Cardiac fibroblast (primary cell): ENCODE measurements around the gene IMPA2.

ENCODE experiments used
- DNase-seq, 2 donors: peaks; one replicate each; pipeline versions ENCODE4 v3.0.0 to v3.0.0-alpha.2; 2010; ENCODE audit warnings: low read depth in 2 of 2
- H3K4me3 ChIP-seq, 2 donors: replicated peaks in 1 of 2; 1 replicate in 1 of 2; 2 replicates in 1 of 2; pipeline ENCODE4 v1.5.1; 2011; ENCODE audit warnings: low read depth in 2 of 2, low read length in 2 of 2, mild to moderate bottlenecking in 2 of 2, moderate library complexity in 1 of 2
- TF ChIP-seq, protein P1 (sequence below): IDR thresholded peaks from one replicate; pipeline ENCODE4 v1.5.1; 2011; ENCODE audit warnings: low read depth, mild to moderate bottlenecking, low read length, inconsistent platforms

Gene IMPA2

GRCh38 chr18:11999429-11999828, 18.1 kb downstream of the IMPA2 start:
- H3K4me3 ChIP-seq: no peak overlapping the region
- TF ChIP-seq, protein P1, sequence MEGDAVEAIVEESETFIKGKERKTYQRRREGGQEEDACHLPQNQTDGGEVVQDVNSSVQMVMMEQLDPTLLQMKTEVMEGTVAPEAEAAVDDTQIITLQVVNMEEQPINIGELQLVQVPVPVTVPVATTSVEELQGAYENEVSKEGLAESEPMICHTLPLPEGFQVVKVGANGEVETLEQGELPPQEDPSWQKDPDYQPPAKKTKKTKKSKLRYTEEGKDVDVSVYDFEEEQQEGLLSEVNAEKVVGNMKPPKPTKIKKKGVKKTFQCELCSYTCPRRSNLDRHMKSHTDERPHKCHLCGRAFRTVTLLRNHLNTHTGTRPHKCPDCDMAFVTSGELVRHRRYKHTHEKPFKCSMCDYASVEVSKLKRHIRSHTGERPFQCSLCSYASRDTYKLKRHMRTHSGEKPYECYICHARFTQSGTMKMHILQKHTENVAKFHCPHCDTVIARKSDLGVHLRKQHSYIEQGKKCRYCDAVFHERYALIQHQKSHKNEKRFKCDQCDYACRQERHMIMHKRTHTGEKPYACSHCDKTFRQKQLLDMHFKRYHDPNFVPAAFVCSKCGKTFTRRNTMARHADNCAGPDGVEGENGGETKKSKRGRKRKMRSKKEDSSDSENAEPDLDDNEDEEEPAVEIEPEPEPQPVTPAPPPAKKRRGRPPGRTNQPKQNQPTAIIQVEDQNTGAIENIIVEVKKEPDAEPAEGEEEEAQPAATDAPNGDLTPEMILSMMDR: no peak
- no peak for DNase-seq

DNA sequence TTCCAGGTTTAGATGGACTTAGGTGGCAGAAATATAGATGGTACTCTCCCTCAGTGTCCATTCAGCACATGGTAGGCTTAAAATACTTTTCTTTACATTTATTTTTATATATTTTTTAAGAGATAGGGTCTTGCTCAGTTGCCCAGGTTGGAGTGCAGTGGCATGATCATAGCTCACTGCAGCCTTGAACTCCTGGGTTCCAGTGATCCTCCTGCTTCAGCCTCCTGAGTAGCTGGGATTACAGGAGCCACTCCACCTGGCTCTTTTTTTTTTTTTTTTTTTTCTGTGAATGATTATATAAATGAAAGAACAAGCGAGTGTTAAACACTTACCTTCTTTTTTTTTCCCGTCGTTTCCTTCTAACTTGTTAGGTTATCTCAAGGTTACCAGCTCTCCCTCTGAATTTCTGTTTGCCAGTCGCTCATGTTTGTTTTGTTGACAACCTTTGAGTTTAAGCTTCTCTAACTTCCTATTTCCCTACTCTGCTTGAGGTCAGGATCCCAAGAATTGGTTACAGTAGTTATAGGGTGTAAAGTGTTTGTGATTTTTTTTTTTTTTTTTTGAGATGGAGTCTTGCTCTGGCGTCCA, 18.9 kb downstream of the IMPA2 start:
- no peak for DNase-seq
- TF ChIP-seq, protein P1: no peak
- H3K4me3 ChIP-seq: no peak overlapping the region

- TF ChIP-seq, protein P1: no peak
Measured at GRCh38 chr18:12001421-12001820, 20.1 kb downstream of the IMPA2 start.

DNA sequence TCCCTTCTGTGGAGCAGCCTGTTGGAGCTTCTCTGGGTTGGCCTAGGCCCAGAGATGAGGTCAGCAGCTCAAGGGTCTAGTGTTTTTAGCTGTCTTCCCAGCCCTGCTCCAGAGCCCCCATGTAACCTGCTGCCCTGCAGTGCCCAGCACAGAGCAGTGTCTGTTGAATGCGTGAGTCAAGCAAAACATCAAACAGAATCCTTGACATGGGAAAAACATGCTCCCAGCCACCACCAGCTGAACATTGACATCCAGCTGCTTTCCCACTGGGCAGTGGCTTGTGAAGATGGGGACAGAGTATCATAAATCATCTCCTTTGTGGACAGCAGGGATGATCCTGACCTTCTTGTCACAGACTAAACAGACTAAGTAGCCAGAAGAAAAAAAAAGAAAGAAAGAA, 22.6 kb downstream of the IMPA2 start:
- TF ChIP-seq, protein P1: no peak

More at GRCh38 chr18:12001421-12001820, 20.1 kb downstream of the IMPA2 start:
- H3K4me3 ChIP-seq: no peak overlapping the region
- DNase-seq: no peak

DNA sequence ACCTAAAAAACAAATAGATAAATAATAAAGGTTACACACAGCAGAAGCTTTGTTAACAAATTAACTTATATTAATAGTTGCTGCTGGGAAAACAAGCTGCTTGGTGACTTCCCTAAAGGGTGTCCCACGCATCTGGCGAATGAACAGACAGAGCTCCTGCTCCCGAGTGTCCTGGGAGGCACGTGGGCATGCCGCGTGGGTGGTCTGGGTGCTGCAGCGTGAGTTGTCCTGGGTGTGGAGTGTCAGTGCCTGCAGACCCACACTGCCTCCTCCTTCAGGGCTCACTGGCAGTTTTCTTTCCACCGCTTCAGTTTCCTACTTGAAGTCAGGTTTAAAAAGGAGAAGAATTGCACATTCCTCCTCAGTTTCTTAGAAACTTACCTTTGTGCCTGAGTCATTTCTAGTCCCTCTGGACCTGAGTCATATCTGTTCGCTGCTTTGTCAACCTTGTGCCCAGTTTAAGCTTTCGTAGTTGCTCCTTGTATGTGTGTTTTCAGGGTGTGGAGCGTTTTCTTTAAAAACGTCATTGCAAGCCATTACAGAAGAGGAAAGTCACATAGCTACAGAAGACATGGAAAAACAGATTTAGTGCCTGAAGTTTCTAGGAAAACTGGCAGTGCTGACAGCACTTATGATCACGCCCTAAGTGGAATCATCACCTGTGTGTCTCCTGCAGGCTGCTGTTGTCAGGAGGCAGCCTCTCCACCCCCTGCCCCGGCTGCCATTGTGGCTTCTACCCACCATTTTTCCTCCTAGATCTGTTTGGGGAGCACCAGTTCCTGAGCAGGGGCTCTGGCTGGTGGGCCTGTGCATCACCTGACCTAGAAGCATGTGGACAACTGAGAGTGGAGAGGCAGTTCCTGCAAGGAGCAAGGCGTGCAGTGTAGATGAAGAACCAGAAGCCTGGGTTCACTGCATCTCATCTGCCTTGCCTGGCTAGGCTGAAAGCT, 24.5 kb downstream of the IMPA2 start:
- no peak overlapping the region for H3K4me3 ChIP-seq
- peak in 1 of 2 donors; percentile 59 for DNase-seq
- TF ChIP-seq, protein P1: no peak

More for the DNA sequence above, 22.6 kb downstream of the IMPA2 start:
- no peak overlapping the region for H3K4me3 ChIP-seq
- no peak for DNase-seq

- no peak overlapping the region for H3K4me3 ChIP-seq
- TF ChIP-seq, protein P1: no peak
- DNase-seq: no peak
Measured at GRCh38 chr18:12006488-12006840, 25.2 kb downstream of the IMPA2 start.
